Measurements from ENCODE around the gene KCNJ6. TPM values are rescaled to one million over a fixed set of nuclear protein-coding genes. Genes with fewer than 3 reads are reported as not detected.
A peak's percentile ranks its signal among the peaks of the same experiment; 100 is the strongest.

KCNJ6 gene
- total RNA-seq, 1 experiment from 2014 or later: not detected

DNA sequence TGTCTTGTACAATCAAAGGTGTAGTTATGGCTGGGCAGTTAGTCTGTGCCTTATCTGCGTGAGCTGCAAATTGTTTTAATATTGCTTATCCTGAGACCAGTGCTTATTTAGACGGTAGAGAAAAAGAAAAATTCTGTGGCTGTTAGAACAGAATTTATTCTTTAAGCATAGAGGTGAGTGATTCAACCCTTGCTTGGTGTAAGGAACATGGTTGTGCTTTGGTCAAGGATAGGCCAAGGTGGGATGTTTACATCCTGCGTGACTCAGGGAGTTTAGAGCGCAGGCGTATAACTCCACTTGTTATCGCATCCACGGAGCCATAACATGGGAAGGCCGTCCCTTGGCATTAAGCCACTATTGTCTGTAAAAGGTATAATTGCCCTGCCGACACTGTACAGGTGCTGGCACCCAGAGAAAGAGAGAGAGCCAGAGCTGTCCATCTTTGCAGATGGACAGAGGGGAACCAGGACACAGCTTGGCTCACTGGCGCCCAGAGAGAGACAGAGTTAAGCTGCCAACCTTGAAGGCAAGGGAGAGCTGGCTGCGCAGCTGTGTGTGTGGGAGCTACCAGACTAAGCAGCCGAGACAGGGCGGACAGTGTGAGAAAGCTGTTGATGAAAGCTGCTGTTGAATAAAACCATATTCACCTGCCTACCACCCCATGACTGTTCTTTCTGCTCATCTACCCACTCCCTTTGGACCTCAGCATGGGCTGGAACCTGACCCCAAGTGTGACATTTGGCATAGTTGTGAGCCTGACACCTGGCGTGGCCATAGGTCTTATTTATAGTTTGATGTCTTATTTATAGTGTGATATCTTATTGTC, 349.3 kb downstream of the KCNJ6 start:
- TF ChIP-seq TCF7L2 (IDR thresholded peaks at IDR 0.05; ENCODE audit: low read depth, low read length) (no peak), SIN3A (IDR thresholded peaks at IDR 0.05; ENCODE audit: borderline replicate concordance, insufficient read depth, low read depth, low read length) (no peak)
- TF ChIP-seq, protein P1, sequence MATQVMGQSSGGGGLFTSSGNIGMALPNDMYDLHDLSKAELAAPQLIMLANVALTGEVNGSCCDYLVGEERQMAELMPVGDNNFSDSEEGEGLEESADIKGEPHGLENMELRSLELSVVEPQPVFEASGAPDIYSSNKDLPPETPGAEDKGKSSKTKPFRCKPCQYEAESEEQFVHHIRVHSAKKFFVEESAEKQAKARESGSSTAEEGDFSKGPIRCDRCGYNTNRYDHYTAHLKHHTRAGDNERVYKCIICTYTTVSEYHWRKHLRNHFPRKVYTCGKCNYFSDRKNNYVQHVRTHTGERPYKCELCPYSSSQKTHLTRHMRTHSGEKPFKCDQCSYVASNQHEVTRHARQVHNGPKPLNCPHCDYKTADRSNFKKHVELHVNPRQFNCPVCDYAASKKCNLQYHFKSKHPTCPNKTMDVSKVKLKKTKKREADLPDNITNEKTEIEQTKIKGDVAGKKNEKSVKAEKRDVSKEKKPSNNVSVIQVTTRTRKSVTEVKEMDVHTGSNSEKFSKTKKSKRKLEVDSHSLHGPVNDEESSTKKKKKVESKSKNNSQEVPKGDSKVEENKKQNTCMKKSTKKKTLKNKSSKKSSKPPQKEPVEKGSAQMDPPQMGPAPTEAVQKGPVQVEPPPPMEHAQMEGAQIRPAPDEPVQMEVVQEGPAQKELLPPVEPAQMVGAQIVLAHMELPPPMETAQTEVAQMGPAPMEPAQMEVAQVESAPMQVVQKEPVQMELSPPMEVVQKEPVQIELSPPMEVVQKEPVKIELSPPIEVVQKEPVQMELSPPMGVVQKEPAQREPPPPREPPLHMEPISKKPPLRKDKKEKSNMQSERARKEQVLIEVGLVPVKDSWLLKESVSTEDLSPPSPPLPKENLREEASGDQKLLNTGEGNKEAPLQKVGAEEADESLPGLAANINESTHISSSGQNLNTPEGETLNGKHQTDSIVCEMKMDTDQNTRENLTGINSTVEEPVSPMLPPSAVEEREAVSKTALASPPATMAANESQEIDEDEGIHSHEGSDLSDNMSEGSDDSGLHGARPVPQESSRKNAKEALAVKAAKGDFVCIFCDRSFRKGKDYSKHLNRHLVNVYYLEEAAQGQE (IDR thresholded peaks at IDR 0.05; ENCODE audit: insufficient read depth in 1 of 2, low read depth in 2 of 2, low read length in 1 of 2): no peak
- TF ChIP-seq, protein P2, sequence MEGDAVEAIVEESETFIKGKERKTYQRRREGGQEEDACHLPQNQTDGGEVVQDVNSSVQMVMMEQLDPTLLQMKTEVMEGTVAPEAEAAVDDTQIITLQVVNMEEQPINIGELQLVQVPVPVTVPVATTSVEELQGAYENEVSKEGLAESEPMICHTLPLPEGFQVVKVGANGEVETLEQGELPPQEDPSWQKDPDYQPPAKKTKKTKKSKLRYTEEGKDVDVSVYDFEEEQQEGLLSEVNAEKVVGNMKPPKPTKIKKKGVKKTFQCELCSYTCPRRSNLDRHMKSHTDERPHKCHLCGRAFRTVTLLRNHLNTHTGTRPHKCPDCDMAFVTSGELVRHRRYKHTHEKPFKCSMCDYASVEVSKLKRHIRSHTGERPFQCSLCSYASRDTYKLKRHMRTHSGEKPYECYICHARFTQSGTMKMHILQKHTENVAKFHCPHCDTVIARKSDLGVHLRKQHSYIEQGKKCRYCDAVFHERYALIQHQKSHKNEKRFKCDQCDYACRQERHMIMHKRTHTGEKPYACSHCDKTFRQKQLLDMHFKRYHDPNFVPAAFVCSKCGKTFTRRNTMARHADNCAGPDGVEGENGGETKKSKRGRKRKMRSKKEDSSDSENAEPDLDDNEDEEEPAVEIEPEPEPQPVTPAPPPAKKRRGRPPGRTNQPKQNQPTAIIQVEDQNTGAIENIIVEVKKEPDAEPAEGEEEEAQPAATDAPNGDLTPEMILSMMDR (IDR thresholded peaks at IDR 0.05): no peak
- no peaks in the 10 kb centered on the region for H3K36me3 ChIP-seq (ENCODE audit: control insufficient read depth, insufficient read depth, low read length)
- no peaks in the 10 kb centered on the region for H3K9me3 ChIP-seq (ENCODE audit: control insufficient read depth, insufficient read depth, low read depth, low read length)
- no peak overlapping the region for H3K4me3 ChIP-seq (ENCODE audit: low read depth in 2 of 2, low read length in 2 of 2)
- intact Hi-C loops (cut with micrococcal nuclease; ENCODE audit: unreplicated experiment) (no loop called here), in situ Hi-C loops (cut with HindIII; ENCODE audit: low pct_unique_long_range_greater_than_20kb, low sequenced_read_pairs) (no loop called here)
- H3K4me1 ChIP-seq (ENCODE audit: control insufficient read depth, insufficient read depth, low read length): peaks cover 10% of the 10 kb centered on the region
- CTCF ChIA-PET: no interaction called here
- BruUV-seq (replicated peaks): no TSS peak
- DNase-seq (ENCODE audit: low read depth, low spot score): no peak
- no peaks in the 10 kb centered on the region for H3K27me3 ChIP-seq (ENCODE audit: control insufficient read depth, insufficient read depth, low read length)
- no peak for ATAC-seq
- POLR2A ChIA-PET: no interaction called here
- H3K27ac ChIP-seq (ENCODE audit: low read length): peak overlapping the region; percentile 39; the same call in 1 of the 2 replicates

DNA sequence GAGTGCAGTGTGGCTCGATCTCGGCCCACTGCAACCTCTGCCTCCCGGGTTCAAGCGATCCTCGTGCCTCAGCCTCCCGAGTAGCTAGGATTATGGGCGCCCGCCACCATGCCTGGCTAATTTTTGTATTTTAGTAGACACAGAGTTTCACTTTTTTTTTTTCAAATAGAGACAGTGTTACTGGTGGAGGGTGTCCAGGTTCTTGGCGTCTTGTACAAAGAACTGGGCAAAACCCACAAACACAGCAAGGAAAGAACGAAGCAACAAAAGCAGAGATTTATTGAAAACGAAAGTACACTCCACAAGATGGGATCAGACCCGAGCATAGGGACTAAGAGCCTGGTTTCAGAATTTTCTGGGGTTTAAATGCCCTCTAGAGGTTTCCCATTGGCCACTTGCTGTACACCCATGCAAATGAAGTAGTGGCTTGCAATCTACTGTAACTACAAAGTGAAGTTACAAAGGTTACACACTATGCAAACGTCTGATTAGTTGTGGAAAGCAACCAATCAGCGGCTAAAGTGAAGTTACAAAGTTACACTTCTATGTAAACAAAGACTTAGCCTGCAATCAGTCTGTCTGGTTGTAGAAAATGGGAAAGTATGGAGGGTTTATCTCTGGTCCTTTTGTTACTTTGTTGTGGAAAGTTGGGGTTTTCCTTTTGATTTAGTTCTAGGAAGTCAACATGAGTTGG, 350.6 kb downstream of the KCNJ6 start:
- H3K9me3 ChIP-seq (ENCODE audit: control insufficient read depth, insufficient read depth, low read depth, low read length): no peaks in the 10 kb centered on the region
- H3K36me3 ChIP-seq (ENCODE audit: control insufficient read depth, insufficient read depth, low read length): no peaks in the 10 kb centered on the region
- H3K27ac ChIP-seq (ENCODE audit: low read length): peak overlapping the region; percentile 76
- no peaks in the 10 kb centered on the region for H3K27me3 ChIP-seq (ENCODE audit: control insufficient read depth, insufficient read depth, low read length)
- no peak for DNase-seq (ENCODE audit: low read depth, low spot score)
- no TSS peak for BruUV-seq (replicated peaks)
- peak overlapping the region; percentile 63 to 73 for H3K4me3 ChIP-seq (ENCODE audit: low read depth in 2 of 2, low read length in 2 of 2)
- intact Hi-C loops (cut with micrococcal nuclease; ENCODE audit: unreplicated experiment) (no loop called here), in situ Hi-C loops (cut with HindIII; ENCODE audit: low pct_unique_long_range_greater_than_20kb, low sequenced_read_pairs) (no loop called here)
- ChIA-PET CTCF (no interaction called here), POLR2A (no interaction called here)
- ATAC-seq: no peak
- TF ChIP-seq POLR2AphosphoS5 (IDR thresholded peaks at IDR 0.05; ENCODE audit: low read depth, low read length): no peak
- TF ChIP-seq SIN3A (IDR thresholded peaks at IDR 0.05; ENCODE audit: borderline replicate concordance, insufficient read depth, low read depth, low read length): no peak
- TF ChIP-seq, protein P2 (IDR thresholded peaks at IDR 0.05): no peak
- TF ChIP-seq, protein P1 (IDR thresholded peaks at IDR 0.05; ENCODE audit: insufficient read depth in 1 of 2, low read depth in 2 of 2, low read length in 1 of 2): no peak
- no peak for TF ChIP-seq TCF7L2 (IDR thresholded peaks at IDR 0.05; ENCODE audit: low read depth, low read length)
- peaks cover 10% of the 10 kb centered on the region for H3K4me1 ChIP-seq (ENCODE audit: control insufficient read depth, insufficient read depth, low read length)
